HG02885 (cell line): ENCODE data around the gene ZNF35.

Source experiments
- ATAC-seq: cut with Tn5 transposase; IDR thresholded peaks from one replicate; pipeline ENCODE4 v1.9.1; 2021; ENCODE audit warnings: mild to moderate bottlenecking; ENCODE audit not compliant: unreplicated experiment, poor library complexity

Gene ZNF35

GRCh38 chr3:44682182-44682896 lies 33.8 kb downstream of the ZNF35 start:
- ATAC-seq: no peak

- peak; percentile 77 for ATAC-seq
Measured at GRCh38 chr3:44685128-44685800, 36.7 kb downstream of the ZNF35 start.

DNA sequence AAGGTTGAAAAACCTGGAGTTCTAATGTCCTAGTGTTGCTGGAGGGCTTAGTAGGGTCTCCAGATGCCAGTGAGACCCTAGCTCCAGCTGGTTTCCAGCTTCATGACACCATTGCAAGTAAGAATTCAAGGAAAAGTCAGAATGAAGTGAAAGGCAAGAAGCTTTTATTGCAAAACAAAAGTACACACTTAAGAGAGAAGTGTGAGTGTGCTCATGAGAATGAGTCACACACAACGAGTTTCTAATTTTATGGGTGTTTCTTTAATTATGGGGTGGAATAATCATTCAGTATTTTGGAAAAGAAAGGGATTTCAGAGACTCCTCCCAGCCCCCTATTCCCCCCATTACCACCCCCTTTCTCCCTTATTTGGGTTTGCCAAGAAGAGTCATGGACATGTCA lies 39.4 kb downstream of the ZNF35 start:
- no peak for ATAC-seq
